ENCODE results near the gene SLC6A12.

DNA sequence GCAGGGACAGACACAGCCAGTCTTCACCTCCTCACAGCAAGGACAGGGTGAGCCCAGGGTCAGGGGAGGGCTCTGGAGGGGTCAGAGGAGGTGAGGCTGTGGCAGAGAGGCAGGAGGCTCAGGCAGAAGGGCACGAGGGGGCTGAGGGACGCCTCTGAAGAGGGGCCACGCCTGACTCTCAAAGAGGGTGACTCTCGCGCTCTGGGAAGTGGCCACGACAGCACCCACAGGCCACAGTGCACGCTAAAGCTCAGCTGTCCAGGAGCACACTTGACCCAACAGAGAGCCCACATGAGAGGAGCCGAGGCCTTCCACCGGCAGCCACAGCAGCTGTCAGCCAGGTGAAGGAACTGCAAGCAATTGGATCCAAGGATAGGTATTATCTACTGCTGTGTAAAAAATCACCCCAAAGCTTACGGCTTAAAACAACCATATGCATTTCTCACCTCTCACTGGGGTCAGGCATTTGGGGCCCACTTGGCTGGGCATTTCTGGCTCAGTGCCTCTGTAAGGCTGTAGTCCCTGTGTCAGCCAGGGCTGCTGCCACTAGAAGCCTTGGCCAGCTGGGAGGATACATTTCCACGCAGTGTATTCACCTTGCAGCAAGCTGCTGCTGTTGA lies 27.8 kb downstream of the SLC6A12 start:
- TF ChIP-seq EZH2 (IDR thresholded peaks at IDR 0.05; ENCODE audit: borderline replicate concordance, low read length) = no peak
- TF ChIP-seq, protein P1, sequence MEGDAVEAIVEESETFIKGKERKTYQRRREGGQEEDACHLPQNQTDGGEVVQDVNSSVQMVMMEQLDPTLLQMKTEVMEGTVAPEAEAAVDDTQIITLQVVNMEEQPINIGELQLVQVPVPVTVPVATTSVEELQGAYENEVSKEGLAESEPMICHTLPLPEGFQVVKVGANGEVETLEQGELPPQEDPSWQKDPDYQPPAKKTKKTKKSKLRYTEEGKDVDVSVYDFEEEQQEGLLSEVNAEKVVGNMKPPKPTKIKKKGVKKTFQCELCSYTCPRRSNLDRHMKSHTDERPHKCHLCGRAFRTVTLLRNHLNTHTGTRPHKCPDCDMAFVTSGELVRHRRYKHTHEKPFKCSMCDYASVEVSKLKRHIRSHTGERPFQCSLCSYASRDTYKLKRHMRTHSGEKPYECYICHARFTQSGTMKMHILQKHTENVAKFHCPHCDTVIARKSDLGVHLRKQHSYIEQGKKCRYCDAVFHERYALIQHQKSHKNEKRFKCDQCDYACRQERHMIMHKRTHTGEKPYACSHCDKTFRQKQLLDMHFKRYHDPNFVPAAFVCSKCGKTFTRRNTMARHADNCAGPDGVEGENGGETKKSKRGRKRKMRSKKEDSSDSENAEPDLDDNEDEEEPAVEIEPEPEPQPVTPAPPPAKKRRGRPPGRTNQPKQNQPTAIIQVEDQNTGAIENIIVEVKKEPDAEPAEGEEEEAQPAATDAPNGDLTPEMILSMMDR (IDR thresholded peaks at IDR 0.05; ENCODE audit: low read length) = no peak
